GM12878 (cell line): ENCODE measurements around the gene IGFBP1. TPM values are rescaled to one million over a fixed set of nuclear protein-coding genes. Genes with fewer than 3 reads are reported as not detected.

Experiments used
- ATAC-seq: fragments of 200-7000 bp; cut with Tn5 transposase; 3 replicates; pipeline ENCODE4 v1.9.1; 2020; ENCODE audit warnings: mild to moderate bottlenecking, moderate library complexity
- BruUV-seq: library from RNA; stranded (reverse); fragments of 400-500 nt; replicated peaks from 2 replicates; lab custom pipeline; 2021; lab: Mats Ljungman, UMichigan
- CTCF ChIA-PET: fragments of 300-600 bp; sonication (Branson Sonifier 250); formaldehyde crosslinking; extraction: SDS; loops from one replicate; lab custom pipeline; 2021; ENCODE audit warnings: inconsistent platforms; lab: Yijun Ruan, JAX
- POLR2A ChIA-PET: fragments of 350-600 bp; formaldehyde crosslinking; extraction: SDS; loops from one replicate; lab custom pipeline; 2021; ENCODE audit warnings: inconsistent platforms; lab: Charles Lee
- RAD21 ChIA-PET: fragments of 300-600 bp; sonication (Branson Sonifier 250); formaldehyde crosslinking; loops from one replicate; lab custom pipeline; 2023; ENCODE audit warnings: antibody characterized with exemption; ENCODE audit not compliant: unreplicated experiment; lab: Charles Lee
- SMC1A ChIA-PET: fragments of 300-600 bp; sonication (Branson Sonifier 250); formaldehyde crosslinking; loops from one replicate; lab custom pipeline; 2023; ENCODE audit not compliant: unreplicated experiment, uncharacterized antibody; lab: Charles Lee
- DNase-seq: peaks from one replicate; pipeline ENCODE4 v3.0.0-alpha.2; 2011; ENCODE audit warnings: low read depth, low spot score
- FAIRE-seq: peaks from 3 replicates; lab custom pipeline; 2011; peaks lifted over from hg19 to GRCh38; lab: Jason Lieb, UNC
- H2AFZ ChIP-seq: 2 replicates; pipeline ENCODE4 v1.6.0; 2011; ENCODE audit warnings: low read depth, low read length, control low read depth; ENCODE audit not compliant: control insufficient read depth
- H3K27ac ChIP-seq: 2 replicates; pipeline ENCODE4 v1.5.1; 2011; ENCODE audit warnings: control low read depth; ENCODE audit not compliant: control insufficient read depth, insufficient read depth
- H3K27me3 ChIP-seq, 2 experiments: replicated peaks in 1 of 2; 2 replicates each; pipeline versions ENCODE4 v1.6.0 to v1.6.1; 2011; ENCODE audit warnings: low read length in 1 of 2; ENCODE audit not compliant: control insufficient read depth in 2 of 2, insufficient read depth in 2 of 2
- H3K36me3 ChIP-seq, 2 experiments: 2 replicates each; pipeline ENCODE4 v1.5.1; 2011; ENCODE audit warnings: low read length in 1 of 2; ENCODE audit not compliant: control insufficient read depth in 2 of 2, insufficient read depth in 2 of 2
- H3K4me1 ChIP-seq: 2 replicates; pipeline ENCODE4 v1.6.1; 2011; ENCODE audit warnings: mild to moderate bottlenecking, low read length, moderate library complexity, mixed read lengths; ENCODE audit not compliant: control insufficient read depth, insufficient read depth
- H3K4me2 ChIP-seq: 2 replicates; pipeline ENCODE4 v1.6.0; 2011; ENCODE audit warnings: control low read depth; ENCODE audit not compliant: control insufficient read depth, insufficient read depth
- H3K4me3 ChIP-seq: fragments of 200-600 bp; sonication (generic); 2 replicates; pipeline ENCODE4 v1.5.1; 2016
- H3K79me2 ChIP-seq: 2 replicates; pipeline ENCODE4 v1.6.0; 2011; ENCODE audit warnings: low read length; ENCODE audit not compliant: control insufficient read depth, insufficient read depth
- H3K9ac ChIP-seq: 2 replicates; pipeline ENCODE4 v1.8.0; 2011; ENCODE audit warnings: low read length, control low read depth, mixed read lengths; ENCODE audit not compliant: control insufficient read depth, insufficient read depth
- H3K9me3 ChIP-seq: replicated peaks from 3 replicates; pipeline ENCODE4 v1.5.1; 2011; ENCODE audit warnings: mild to moderate bottlenecking, low read length; ENCODE audit not compliant: control insufficient read depth, insufficient read depth
- H4K20me1 ChIP-seq: 2 replicates; pipeline ENCODE4 v1.6.0; 2011; ENCODE audit not compliant: control insufficient read depth, insufficient read depth
- ATF3 ChIP-seq: IDR thresholded peaks from 2 replicates; pipeline ENCODE4 v1.6.1; 2011; ENCODE audit warnings: low read depth, mild to moderate bottlenecking, low read length, moderate library complexity, borderline replicate concordance; ENCODE audit errors: extremely low read depth
- MEF2B ChIP-seq: fragments of 450-650 bp; IDR thresholded peaks from 2 replicates; pipeline ENCODE4 v1.6.1; 2018; ENCODE audit warnings: mild to moderate bottlenecking, moderate library complexity; ENCODE audit not compliant: partially characterized antibody, poor library complexity, severe bottlenecking
- NRF1 ChIP-seq: conservative IDR thresholded peaks from 2 replicates; pipeline ENCODE4 v1.6.1; 2011; ENCODE audit warnings: mild to moderate bottlenecking, low read depth, low read length, improper control_type of control experiment
- RAD51 ChIP-seq: fragments of 450-650 bp; IDR thresholded peaks from 2 replicates; pipeline ENCODE4 v1.6.1; 2016; ENCODE audit warnings: moderate library complexity, mild to moderate bottlenecking, inconsistent platforms
- TAF1 ChIP-seq: IDR thresholded peaks from 2 replicates; pipeline ENCODE4 v1.6.1; 2011; ENCODE audit warnings: mild to moderate bottlenecking, low read depth, low read length, borderline replicate concordance
- USF2 ChIP-seq: IDR thresholded peaks from 2 replicates; pipeline ENCODE4 v1.6.1; 2011; ENCODE audit warnings: low read depth, low read length, improper control_type of control experiment, borderline replicate concordance
- ZBTB4 ChIP-seq: fragments of 450-650 bp; formaldehyde crosslinking; IDR thresholded peaks from 2 replicates; pipeline ENCODE4 v1.4.0; 2022; ENCODE audit warnings: mild to moderate bottlenecking, moderate library complexity
- WGBS: methylation state at CpG from one replicate; pipeline ENCODE4 v1.1.6; 2016; ENCODE audit warnings: low lambda C conversion rate; ENCODE audit not compliant: insufficient replicate concordance, insufficient coverage; ENCODE audit errors: missing lambda C conversion rate; 5-methylcytosine and 5-hydroxymethylcytosine counted together
- in situ Hi-C: fragments of 300-500 bp; cut with MboI; formaldehyde crosslinking; loops from 9 replicates; pipeline ENCODE4 v1.14.3; 2018; ENCODE audit warnings: mixed read lengths
- intact Hi-C: fragments of 100-400 bp; cut with micrococcal nuclease; formaldehyde crosslinking; loops from one replicate; pipeline ENCODE4 v1.14.2; 2022; ENCODE audit not compliant: unreplicated experiment
- polyA plus RNA-seq, 11 experiments: library from polyadenylated mRNA; depleted of rRNA in 4 of 11; unstranded in 6 of 11; stranded (reverse) in 5 of 11; fragments of >200 nt; fragmentation: Nextera tagmentation in 4 of 11; fragmentation: Illumina TruSeq in 1 of 11; extraction: Ambion mirVana in 4 of 11; extraction: Trizol in 1 of 11; gene quantifications; 1 replicate in 1 of 11; 2 replicates in 10 of 11; pipeline versions ENCODE4 v1.2.1 to v1.2.3, GENCODE V29; 2011 to 2016; ENCODE audit warnings: inconsistent platforms in 2 of 11, missing spikeins in 2 of 11, low read depth in 1 of 11
- total RNA-seq, 4 experiments: library from RNA; depleted of rRNA in 3 of 4; stranded (reverse); fragments of >200 nt in 3 of 4; fragmentation: Illumina TruSeq in 1 of 4; extraction: Trizol in 1 of 4; gene quantifications; 2 replicates each; pipeline versions ENCODE4 v1.2.1 to v1.2.3, GENCODE V29; 2013 to 2021
- TF ChIP-seq, protein P1 (sequence below): IDR thresholded peaks from 2 replicates; pipeline ENCODE4 v1.6.1; 2012; ENCODE audit warnings: improper control_type of control experiment, low read depth, low read length; ENCODE audit not compliant: insufficient replicate concordance

Gene IGFBP1
- total and polyA plus RNA-seq, 10 of the 15 experiments (the other 5 are each of a cell fraction or from before 2014, with no cell fraction given), result 0.13 TPM; not detected in 9

- Histone ChIP-seq H3K27me3 (no peaks in the 10 kb centered on the region), H3K9me3 (no peaks in the 10 kb centered on the region), H3K27ac (no peak overlapping the region), H3K4me3 (no peak overlapping the region), H3K36me3 (no peaks in the 10 kb centered on the region), H4K20me1 (no peaks in the 10 kb centered on the region), H2AFZ (no peak overlapping the region), H3K9ac (no peak overlapping the region), H3K4me2 (no peak overlapping the region), H3K4me1 (no peaks in the 10 kb centered on the region), H3K79me2 (no peaks in the 10 kb centered on the region)
- CTCF ChIA-PET, result interaction anchor here (0.5 to 1.2 kb wide), 3 partner anchors 20 to 1283 kb away, joined by 3 read pairs; no protein-coding TSS in a partner anchor
- in situ Hi-C loops (no loop called here), intact Hi-C loops (no loop called here)
- 5% methylated on average over 2 of the region's 2 CpGs for WGBS
- FAIRE-seq, result no peak
- POLR2A ChIA-PET, result no interaction called here
- DNase-seq, result no peak
- SMC1A ChIA-PET, result interaction anchor here (0.7 to 1.1 kb wide), 3 partner anchors 11 to 566 kb away, joined by 3 to 4 read pairs (median 3); no protein-coding TSS in a partner anchor
- RAD21 ChIA-PET, result interaction anchor here (1.0 kb wide), 1 partner anchor 240 kb away, joined by 3 read pairs; no protein-coding TSS in a partner anchor
- BruUV-seq, result no TSS peak
- no peak for ATAC-seq
- TF ChIP-seq ATF3 (no peak), ZBTB4 (no peak), MEF2B (no peak), USF2 (no peak), TAF1 (no peak), NRF1 (no peak), RAD51 (no peak)
- TF ChIP-seq, protein P1, sequence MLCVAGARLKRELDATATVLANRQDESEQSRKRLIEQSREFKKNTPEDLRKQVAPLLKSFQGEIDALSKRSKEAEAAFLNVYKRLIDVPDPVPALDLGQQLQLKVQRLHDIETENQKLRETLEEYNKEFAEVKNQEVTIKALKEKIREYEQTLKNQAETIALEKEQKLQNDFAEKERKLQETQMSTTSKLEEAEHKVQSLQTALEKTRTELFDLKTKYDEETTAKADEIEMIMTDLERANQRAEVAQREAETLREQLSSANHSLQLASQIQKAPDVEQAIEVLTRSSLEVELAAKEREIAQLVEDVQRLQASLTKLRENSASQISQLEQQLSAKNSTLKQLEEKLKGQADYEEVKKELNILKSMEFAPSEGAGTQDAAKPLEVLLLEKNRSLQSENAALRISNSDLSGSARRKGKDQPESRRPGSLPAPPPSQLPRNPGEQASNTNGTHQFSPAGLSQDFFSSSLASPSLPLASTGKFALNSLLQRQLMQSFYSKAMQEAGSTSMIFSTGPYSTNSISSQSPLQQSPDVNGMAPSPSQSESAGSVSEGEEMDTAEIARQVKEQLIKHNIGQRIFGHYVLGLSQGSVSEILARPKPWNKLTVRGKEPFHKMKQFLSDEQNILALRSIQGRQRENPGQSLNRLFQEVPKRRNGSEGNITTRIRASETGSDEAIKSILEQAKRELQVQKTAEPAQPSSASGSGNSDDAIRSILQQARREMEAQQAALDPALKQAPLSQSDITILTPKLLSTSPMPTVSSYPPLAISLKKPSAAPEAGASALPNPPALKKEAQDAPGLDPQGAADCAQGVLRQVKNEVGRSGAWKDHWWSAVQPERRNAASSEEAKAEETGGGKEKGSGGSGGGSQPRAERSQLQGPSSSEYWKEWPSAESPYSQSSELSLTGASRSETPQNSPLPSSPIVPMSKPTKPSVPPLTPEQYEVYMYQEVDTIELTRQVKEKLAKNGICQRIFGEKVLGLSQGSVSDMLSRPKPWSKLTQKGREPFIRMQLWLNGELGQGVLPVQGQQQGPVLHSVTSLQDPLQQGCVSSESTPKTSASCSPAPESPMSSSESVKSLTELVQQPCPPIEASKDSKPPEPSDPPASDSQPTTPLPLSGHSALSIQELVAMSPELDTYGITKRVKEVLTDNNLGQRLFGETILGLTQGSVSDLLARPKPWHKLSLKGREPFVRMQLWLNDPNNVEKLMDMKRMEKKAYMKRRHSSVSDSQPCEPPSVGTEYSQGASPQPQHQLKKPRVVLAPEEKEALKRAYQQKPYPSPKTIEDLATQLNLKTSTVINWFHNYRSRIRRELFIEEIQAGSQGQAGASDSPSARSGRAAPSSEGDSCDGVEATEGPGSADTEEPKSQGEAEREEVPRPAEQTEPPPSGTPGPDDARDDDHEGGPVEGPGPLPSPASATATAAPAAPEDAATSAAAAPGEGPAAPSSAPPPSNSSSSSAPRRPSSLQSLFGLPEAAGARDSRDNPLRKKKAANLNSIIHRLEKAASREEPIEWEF, result no peak
Measured at GRCh38 chr7:45898222-45898621, 9.9 kb downstream of the IGFBP1 start.
